ENCODE measurements around the gene APMAP.
"Not testable (repeated sequence)": the region's sequence is repeated elsewhere in the genome, so short reads cannot be mapped to it uniquely, and the experiment has no call there.

The APMAP gene

DNA sequence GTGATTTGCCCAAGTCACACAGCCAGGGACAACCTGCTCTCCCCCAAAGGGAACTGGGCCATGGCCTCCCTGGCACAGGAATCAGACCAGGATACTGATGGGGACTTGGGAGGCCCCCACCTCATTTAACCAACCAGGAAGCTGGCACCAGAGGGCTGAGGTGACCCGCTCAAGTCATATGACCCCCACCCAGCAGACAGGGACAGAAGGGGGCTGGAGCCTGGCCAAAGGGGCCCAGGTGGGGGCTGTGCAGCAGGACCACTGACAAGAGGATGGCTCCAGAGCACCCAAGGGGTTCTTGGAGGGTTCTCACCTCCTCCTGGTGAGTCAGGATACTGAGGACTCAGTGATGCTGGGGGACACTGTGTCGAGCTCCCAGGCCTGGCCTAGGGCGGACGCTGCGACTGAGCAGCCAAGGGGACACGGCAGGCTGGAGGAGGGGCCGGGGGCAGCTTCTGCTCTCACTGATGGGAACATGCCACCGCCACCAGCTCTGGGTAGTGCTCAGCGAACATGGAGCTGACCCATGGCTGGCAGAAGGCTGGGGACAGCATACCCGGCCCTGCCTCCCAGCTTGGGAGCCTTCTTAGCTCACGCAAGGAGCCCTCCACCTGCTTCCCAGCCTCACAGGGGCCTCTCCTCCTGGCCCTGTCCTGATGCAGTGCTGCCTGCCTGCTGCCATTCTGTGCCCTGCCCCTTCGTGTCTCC is 42.3 kb downstream of the APMAP start:
- DNase-seq = no peak

DNA sequence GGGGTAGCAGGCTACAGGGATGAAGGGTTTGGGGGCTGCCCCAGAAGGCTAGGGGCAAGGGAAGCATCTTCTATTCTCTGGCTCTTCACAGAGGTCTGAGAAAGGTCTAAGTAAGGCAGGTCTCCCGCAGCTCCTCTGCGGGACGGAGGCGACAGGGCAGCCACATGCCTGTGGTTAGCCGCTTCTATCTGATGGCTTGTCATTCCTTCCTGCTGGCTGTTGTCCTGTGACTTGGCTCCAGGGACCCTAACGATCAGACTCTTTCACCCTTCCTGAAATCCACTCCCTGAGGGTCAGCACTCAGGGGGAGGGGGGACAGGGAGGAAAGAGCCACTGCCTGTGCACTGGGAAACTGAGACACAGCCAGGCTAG is 42.8 kb downstream of the APMAP start:
- DNase-seq = peak; percentile 56

DNA sequence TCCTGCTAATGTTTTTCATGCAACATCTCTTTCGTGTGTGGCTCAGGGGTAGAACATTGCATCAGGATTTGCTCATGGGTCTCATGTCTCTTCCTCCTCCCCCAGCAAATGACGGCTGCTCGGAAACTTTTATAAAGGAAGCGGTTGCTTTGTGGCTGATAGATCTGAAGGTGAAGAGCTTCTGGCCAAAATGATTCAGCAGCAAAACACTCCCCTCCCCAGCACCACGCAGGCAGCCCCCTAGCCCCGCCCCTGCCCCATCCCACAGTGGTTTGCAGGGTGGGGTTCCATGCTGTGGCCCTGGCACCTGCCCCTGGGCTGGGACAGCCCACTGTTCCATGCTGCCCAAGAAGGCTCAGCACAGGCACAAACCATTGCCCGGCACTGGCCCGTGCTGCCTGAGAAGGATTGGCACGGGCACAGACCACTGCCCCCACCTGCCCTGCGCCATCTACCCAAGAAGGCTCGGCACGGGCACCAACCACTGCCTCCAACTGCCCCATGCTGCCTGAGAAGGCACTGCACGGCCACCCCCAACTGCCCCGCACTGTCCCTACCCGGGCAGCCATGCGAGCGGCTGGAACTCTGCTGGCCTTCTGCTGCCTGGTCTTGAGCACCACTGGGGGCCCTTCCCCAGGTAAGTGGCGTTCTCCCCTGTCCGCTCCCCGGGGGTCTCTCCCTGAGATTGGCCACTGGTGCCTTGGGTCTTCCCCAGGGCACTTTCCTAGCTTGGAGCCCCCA is 43.4 kb downstream of the APMAP start, which contains the start of gene CST7:
Gene CST7, plus strand, starts transcription at position 331 of the 741 bp plus-strand sequence. Its CDS starts 237 bp downstream, at position 568.
- DNase-seq = peak; percentile 90

DNA sequence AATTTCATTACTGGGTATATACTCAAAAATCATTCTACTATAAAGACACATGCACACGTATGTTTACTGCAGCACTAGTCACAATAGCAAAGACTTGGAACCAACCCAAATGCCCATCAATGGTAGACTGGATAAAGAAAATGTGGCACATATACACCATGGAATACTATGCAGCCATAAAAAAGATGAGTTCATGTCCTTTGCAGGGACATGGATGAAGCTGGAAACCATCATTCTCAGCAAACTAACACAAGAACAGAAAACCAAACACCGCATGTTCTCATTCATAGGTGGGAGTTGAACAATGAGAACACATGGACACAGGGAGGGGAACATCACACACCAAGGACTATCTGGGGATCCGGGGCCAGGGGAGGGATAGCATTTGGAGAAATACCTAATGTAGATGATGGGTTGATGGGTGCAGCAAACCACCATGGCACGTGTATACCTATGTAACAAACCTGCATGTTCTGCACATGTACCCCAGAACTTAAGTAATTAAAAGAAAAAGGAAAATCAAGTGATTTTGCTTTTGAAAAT is 44.1 kb downstream of the APMAP start:
- not testable (repeated sequence) for DNase-seq

DNA sequence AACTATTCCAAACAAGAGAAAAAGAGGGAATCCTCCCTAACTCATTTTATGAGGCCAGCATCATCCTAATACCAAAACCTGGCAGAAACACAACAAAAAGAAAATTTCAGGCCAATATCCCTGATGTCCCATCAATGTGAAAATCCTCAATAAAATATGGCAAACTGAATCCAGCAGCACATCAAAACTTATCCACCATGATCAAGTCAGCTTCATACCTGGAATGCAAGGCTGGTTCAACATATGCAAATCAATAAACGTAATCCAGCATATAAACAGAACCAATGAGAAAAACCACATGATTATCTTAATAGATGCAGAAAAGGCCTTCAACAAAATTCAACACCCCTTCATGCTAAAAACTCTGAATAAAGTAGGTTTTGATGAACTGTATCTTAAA is 46.2 kb downstream of the APMAP start:
- not testable (repeated sequence) for DNase-seq

DNA sequence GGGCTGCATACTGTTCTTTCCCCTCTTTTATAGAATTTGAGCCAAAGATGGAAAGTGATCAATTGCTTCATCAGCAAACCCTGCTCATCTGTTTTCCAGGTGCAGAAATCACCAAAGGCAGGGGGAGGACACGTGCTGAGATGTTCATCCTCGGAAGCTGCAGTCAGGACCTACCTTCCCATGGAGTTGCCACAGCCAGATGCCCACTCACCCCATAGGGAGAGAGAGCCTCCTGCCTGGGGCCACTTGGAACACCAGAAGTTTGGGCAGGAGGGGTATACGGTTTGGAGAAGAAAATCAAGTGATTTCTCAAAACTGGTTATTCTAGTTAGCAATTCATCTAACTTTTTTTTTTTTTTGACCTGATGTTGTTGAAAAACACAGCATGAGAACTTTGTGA is 48.8 kb downstream of the APMAP start:
- DNase-seq = no peak

DNA sequence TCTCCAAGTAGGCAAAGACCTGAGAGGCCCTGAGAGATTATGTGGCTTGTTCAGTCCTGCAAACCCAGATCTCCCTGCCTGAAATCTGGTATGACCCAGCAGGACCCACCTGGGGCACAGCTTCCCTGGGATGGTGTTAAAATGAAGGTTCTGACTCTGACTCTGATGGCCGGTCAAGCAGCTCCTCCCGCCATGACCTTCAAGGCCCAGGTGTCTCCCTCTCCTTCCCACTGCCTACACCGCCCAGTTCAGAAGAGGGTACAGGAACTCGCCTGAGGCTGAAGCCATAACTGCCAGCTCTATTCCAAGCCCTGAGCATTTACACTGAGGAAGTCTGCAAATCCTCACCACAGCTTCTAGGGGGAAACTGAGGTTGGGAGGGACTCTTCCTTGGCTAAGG is 49.4 kb downstream of the APMAP start:
- DNase-seq = no peak

DNA sequence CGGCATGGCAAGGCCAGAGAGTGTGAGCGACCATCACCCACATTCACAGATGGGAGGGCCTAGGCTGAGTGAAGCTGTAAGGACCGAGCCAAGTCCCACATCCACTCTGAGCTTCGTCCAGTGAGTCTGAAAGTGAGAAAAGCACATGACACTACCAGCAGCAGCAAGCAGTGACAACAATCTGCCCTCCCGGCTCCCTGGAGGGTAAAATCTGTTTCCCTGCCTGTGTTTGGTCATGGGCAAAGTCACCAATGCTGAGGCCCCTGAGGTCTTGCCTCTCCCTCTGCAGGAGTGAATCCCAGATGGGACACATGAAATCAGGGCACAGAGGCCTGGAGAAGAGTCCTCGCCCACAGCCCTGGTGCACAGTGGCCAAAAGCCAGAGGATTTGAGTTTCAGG is 49.9 kb downstream of the APMAP start:
- no peak for DNase-seq

DNA sequence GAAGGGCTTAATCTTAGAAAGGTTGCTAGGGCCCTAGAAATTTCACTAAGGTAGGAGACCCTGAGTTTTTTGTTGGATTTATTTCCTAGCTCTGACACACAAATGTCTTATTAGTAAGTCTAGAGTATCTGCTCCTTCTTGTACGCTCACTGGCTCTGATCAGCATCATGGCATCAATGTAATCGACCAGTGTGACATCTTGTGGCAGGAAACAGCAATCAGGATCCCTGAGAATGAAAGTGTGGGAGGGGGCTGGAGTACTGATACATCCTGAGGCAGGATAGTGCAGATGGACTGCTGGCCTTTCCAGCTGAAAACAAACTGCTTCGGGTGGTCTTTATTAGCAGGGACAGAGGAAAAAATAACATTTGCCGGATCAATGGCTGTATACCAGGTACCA is 53.5 kb downstream of the APMAP start:
- DNase-seq = no peak

DNA sequence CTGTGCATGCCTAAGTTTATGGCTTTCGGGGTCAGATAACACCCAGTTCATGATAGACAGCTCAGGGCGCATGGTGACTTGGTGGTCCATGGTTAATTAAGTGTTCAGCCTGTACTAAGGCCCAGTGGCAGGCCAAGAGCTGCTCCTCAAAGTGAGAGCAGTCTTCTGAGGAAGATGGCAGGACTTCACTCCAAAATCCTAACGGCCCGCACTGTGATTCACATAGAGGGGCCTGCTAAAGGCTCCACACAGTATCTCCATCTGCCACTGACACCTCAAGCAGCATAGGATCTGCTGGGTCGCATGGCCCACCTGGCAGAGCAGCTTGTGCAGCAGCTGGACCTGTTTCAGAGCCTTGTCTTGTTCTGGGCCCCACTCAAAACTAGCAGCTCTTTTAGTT is 54.1 kb downstream of the APMAP start:
- DNase-seq = no peak

DNA sequence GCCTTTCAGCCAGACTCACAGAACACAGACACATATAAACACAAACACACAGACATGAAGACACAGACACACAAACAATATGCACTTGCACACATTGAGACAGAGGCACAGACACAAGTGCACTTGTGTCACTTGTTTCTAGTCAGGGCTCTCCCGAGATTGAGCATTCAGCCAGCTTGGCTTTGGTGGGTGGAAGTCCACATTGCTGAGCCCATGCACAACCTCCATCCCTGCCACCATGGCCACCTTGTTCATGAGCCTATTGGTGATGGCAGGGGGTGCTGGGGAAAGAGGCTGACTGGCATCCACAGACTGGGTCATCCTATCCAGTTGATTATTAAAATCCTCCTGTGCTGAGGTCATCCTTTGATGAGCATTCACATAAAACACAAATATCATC is 55.0 kb downstream of the APMAP start:
- DNase-seq = no peak

DNA sequence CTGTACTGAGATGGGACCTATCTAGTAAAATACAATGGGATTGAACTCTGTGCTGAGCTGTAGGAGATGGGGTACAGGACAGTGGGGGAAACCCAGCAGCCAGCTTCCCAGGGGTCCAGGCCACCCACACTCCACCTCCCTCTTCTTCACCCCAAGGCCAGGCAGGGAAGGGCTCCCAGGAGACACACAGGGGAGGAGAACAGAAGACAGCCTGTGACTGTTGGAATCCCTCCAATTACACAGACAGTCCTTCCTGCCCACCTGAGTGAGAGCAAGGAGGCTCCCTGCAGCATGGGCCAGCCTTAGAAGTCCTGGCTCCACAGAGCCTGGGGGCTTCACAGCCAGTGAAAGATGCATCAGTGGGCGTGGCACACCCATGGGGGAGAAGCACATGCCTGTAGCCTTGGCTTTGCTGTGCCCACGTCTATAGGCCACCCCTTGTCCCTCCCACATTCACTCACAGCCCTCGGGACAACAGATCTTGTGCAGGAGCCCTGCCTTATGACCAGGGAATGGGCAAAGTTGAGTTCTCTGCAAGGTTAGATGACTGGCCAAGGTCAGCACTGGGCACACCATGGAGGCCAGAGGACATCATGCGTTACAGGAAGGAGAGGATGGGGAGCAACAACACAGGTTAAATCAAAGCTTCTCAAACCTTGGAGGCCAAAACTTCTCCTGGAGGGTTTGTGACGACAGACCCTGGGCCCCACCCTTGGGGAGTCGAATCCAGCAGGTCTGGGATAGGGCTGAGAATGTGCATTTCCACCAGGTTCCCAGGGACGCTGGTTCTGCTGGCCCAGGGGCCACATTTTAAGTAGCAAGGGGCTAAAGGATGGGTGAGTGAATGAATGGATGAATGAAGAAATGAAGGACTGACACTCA is 55.8 kb downstream of the APMAP start:
- no peak for DNase-seq

DNA sequence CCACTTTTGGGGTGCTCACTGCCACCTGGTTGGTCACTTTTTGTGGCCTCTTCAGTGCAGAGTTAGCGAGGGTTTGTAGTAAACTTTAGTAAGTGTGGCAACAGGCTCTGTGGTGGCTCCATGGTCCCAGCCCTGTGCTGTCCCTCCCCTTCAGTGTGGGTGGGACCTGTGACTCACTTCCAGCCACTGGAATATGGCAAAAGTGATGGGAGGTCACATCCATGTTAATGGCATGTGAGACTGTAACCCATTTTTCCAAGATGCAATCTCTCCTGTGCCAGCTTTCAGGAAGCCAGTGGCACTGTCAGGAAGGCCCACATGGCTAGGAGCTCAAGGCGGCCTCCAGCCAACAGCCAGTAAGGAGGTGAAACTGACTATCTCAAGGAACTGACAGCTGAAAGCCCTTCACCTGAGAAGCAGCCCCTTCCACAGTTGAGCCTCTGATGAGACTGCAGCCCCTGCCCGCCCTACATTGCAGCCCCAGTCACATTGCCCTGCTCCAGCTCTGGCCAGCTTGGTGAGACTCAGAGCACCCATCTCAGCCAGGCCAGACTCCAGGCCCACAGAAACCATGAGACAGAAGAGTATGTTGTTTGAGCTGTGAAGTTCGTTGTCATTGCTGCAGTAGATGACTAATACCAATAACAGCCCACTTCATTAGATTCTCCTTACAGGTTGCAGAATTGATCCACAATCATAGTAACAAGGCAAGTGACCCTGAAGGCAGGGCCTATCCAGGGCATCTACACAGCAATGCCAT is 56.6 kb downstream of the APMAP start:
- DNase-seq = no peak

DNA sequence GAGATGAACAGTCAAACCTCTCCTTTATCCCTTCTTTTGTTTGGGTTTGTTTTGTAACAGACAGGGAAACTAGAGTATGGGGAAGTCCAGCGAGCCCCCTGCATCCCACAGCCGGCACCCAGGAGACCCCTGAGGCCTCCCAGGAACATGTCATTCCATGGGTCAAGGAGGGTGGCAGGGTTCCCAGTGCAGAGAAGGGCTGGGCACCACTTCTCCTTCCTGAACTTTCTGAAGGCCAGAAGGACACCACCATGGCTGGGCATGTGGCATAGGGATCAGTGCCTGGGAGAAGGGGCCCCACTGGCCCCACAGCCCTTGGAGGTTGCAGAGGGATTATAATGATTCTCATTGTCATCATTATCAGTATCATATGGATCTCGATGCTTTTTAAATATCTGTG is 57.4 kb downstream of the APMAP start:
- no peak for DNase-seq

DNA sequence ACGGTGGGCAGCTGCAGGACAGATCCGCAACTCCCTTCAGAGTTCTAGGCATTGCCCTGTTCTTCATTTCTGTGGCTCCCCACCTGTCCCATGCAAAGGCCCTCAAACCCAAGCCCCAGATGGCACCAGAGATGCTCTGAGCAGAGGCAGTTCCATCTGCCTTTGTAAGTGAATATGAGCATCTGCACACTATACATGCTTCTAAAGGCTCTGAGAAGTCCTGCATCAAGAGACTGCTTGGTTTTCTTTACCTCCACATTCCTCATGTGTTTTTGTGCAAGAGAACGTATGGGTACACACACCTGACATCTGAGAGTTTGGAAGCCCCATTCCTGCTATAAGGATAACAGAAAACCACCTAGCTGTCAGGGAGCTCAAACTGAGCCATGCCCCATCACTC is 57.8 kb downstream of the APMAP start:
- no peak for DNase-seq

DNA sequence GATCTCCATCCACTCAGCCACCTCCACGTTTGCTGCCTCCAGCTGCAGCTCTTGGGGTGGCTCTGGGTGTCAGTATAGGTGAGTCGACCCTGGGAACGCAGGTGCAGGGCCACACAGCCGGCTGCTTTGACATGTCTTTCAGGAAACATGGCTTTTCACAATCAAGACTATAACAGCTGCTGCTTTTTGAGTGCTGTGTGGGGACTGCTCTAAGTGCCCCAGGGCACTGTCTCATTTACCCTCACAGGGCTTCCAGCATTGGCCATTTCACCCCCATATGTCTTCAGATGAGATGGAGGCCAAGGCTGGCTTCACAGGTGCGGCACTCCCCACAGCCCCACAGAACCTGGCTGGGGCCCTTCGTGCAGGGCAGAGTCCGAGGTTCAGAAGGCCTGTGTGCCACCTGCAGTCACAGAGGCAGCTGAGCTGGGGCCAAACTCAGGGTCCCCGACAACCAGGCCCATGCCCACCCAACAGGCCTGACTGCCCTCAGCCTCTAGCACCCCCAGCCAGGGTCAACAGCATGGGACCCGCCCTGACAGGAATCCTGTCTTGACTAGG is 58.4 kb downstream of the APMAP start:
- no peak for DNase-seq

DNA sequence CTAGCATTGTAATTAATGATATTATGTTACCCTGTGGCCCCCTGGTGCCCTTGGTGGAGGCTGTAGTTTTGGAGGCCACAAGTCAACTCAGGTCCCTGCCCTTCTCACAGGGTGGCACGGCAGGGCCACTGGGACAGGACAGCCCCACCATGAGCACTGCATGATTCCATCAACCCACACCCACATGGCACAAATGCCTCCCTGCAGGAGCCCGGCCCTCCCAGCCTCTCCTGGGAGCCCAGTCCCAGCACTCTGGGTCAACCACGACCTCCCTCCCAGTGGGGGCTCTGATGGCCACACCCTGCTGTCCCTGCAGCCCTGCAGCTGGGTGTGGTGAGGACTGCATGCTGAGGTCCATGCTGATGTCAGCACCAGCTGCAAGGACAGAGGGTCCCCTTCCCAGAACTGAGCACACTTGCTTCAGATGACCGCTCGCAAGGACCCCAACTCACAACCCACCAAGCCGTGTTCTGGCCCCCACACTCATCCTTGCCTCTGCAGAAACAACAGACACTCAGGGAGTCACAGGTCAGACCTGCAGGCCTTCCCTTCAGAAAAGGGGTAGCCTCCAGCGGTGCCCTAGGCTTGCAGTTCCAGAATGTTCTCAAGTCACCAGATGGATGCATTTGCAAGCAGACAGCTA is 59.2 kb downstream of the APMAP start:
- DNase-seq = no peak

DNA sequence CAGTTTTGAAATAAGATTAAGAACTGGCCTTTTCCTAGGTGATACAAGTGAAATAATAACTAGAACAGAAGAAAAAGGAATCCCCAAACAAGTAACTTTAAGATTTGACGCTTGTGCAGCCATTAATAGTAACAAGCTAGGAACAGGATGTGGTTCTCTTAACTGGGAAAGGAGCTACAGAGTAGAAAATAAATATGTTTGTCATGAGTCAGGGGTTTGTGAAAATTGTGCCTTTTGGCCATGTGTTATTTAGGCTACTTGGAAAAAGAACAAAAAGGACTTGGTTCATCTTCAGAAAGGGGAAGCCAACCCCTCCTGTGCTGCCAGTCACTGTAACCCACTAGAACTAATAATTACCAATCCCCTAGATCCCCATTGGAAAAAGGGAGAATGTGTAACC is 60.7 kb downstream of the APMAP start:
- not testable (repeated sequence) for DNase-seq

DNA sequence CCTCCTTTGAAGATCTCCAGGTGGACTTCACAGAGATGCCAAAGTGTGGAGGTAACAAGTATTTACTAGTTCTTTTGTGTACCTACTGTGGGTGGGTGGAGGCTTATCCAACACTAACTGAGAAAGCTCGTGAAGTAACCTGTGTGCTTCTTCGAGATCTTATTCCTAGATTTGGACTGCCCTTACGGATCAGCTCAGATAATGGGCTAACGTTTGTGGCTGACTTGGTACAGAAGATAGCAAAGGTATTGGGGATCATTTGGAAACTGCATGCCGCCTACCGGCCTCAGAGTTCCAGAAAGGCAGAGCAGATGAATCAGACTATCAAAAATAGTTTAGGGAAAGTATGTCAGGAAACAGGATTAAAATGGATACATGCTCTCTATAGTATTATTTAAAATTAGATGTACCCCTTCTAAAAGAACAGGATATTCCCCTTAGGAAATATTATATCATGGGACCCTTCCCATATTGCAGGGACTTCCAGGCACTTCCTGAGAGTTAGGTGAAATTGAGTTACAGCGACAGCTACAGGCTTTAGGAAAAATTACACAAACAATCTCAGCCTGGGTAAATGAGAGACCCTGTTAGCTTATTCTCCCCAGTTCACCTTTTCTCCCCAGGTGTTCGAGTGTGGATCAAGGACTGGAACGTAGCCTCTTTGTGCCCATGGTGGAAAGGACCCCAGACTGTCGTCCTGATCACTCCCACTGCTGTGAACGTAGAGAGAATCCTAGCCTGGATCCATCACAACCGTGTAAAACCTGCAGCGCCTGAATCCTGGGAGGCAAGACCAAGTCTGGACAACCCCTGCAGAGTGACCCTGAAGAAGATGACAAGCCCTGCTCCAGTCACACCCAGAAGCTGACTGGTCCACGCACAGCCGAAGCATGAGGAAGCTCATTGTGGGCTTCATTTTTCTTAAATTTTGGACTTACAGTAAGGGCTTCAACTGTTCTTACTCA is 61.5 kb downstream of the APMAP start:
- not testable (repeated sequence) for DNase-seq

All from stimulated activated CD8-positive, alpha-beta memory T cell treated with anti-CD3 and anti-CD28 coated beads, Interleukin-4, amount 100 ng/mL, for 48 hours (primary cell).